Natural killer cell (primary cell): Measurements from ENCODE around the gene MMAA. TPM values are rescaled to one million over a fixed set of nuclear protein-coding genes. Genes with fewer than 3 reads are reported as not detected.

Experiments used
- ATAC-seq, 3 donors: fragments of 150-1000 bp in 2 of 3; fragments of 200-7000 bp in 1 of 3; cut with Tn5 transposase; 1 replicate in 1 of 3; 2 replicates in 2 of 3; pipeline ENCODE4 v1.10.0; 2021; ENCODE audit warnings: mild to moderate bottlenecking in 2 of 3, moderate library complexity in 2 of 3
- DNase-seq, 2 donors: peaks; one replicate each; pipeline versions ENCODE4 v3.0.0 to v3.0.0-alpha.2; 2013 to 2021; ENCODE audit warnings: mixed read lengths in 1 of 2
- H3K27ac ChIP-seq: one replicate; pipeline ENCODE4 v1.5.1; 2013; ENCODE audit warnings: mild to moderate bottlenecking, low read length
- H3K27me3 ChIP-seq: one replicate; pipeline ENCODE4 v1.6.1; 2013; ENCODE audit warnings: low read length; ENCODE audit not compliant: control insufficient read depth, insufficient read depth
- H3K36me3 ChIP-seq: one replicate; pipeline ENCODE4 v1.6.1; 2013; ENCODE audit warnings: low read length; ENCODE audit not compliant: control insufficient read depth, insufficient read depth
- H3K4me1 ChIP-seq: one replicate; pipeline ENCODE4 v1.6.1; 2013; ENCODE audit warnings: low read length; ENCODE audit not compliant: control insufficient read depth, insufficient read depth
- H3K4me3 ChIP-seq: one replicate; pipeline ENCODE4 v1.5.1; 2013; ENCODE audit warnings: low read length
- H3K9me3 ChIP-seq: one replicate; pipeline ENCODE4 v1.6.1; 2013; ENCODE audit warnings: low read length; ENCODE audit not compliant: control insufficient read depth, insufficient read depth
- H3K27ac Mint-ChIP-seq, 2 donors: one replicate each; pipeline ENCODE4 v1.8.0; 2022; ENCODE audit warnings: mild to moderate bottlenecking in 2 of 2, mixed read lengths in 2 of 2, moderate library complexity in 1 of 2
- H3K27me3 Mint-ChIP-seq, 2 donors: one replicate each; pipeline ENCODE4 v1.8.0; 2022; ENCODE audit warnings: low read depth in 2 of 2, mixed read lengths in 2 of 2
- H3K36me3 Mint-ChIP-seq: one replicate; pipeline ENCODE4 v1.8.0; 2022; ENCODE audit warnings: mixed read lengths
- H3K4me1 Mint-ChIP-seq, 2 donors: one replicate each; pipeline ENCODE4 v1.8.0; 2022; ENCODE audit warnings: mixed read lengths in 2 of 2
- H3K4me3 Mint-ChIP-seq: one replicate; pipeline ENCODE4 v1.8.0; 2022; ENCODE audit warnings: mild to moderate bottlenecking, moderate library complexity, mixed read lengths
- H3K9me3 Mint-ChIP-seq, 2 donors: one replicate each; pipeline ENCODE4 v1.8.0; 2022; ENCODE audit warnings: mixed read lengths in 2 of 2
- CTCF ChIP-seq: fragments of 200-600 bp; IDR thresholded peaks from one replicate; pipeline ENCODE4 v1.8.0; 2022; ENCODE audit warnings: antibody characterized with exemption
- WGBS: methylation state at CpG from one replicate; pipeline ENCODE4 v1.1.7; 2013; ENCODE audit warnings: missing lambda C conversion rate; ENCODE audit not compliant: insufficient coverage; 5-methylcytosine and 5-hydroxymethylcytosine counted together
- intact Hi-C: fragments of 100-400 bp; cut with micrococcal nuclease; formaldehyde crosslinking; loops from one replicate; pipeline ENCODE4 v1.14.2; 2022
- total RNA-seq, 4 donors: library from RNA; stranded (reverse); fragments of 120-200 nt in 1 of 4; gene quantifications; one replicate each; pipeline versions ENCODE4 v1.2.3 to v1.2.4, GENCODE V29; 2013 to 2022

Gene MMAA
- total RNA-seq, 3 donors from 2014 or later (not counting 1 experiment from before 2014, with no cell fraction given) = 7.8 to 11.7 (median 9.7) TPM

GRCh38 chr4:145679991-145680455 is 60.8 kb downstream of the MMAA start, which contains the start of gene C4orf51:
TSS of gene C4orf51 (plus strand) at chr4:145680146. CDS start at chr4:145680204, 58 bp downstream.
- no peaks in the 10 kb centered on the region for H3K36me3 ChIP-seq
- Mint-ChIP-seq H3K27ac (no peak within 1 kb of the TSS), H3K4me3 (no peak within 1 kb of the TSS), H3K36me3 (no peaks in the 10 kb centered on the region), H3K9me3 (no peaks in the 10 kb centered on the region), H3K27me3 (peaks cover 5 to 36% of the 10 kb centered on the region in 2 donors), H3K4me1 (no peaks in the 10 kb centered on the region)
- intact Hi-C loops = no loop called here
- no peaks in the 10 kb centered on the region for H3K9me3 ChIP-seq
- ATAC-seq (no peak), DNase-seq (no peak)
- H3K4me3 ChIP-seq = no peak within 1 kb of the TSS
- H3K27ac ChIP-seq = no peak within 1 kb of the TSS
- H3K4me1 ChIP-seq = no peaks in the 10 kb centered on the region
- no peaks in the 10 kb centered on the region for H3K27me3 ChIP-seq
- 89% methylated on average over 6 of the region's 6 CpGs for WGBS
- TF ChIP-seq CTCF = no peak

- no peak overlapping the region for H3K27ac Mint-ChIP-seq
- WGBS = 77% methylated on average over 1 of the region's 1 CpG
- no peak overlapping the region for H3K4me3 ChIP-seq
Measured at GRCh38 chr4:145680902-145681301, 61.7 kb downstream of the MMAA start.

GRCh38 chr4:145681518-145681917 is 62.3 kb downstream of the MMAA start:
- TF ChIP-seq CTCF = no peak
- Mint-ChIP-seq H3K27me3 (peaks cover 8 to 36% of the 10 kb centered on the region in 2 donors), H3K27ac (no peak overlapping the region), H3K9me3 (no peaks in the 10 kb centered on the region), H3K4me3 (no peak overlapping the region), H3K36me3 (no peaks in the 10 kb centered on the region), H3K4me1 (no peaks in the 10 kb centered on the region)
- Histone ChIP-seq H3K27ac (no peak overlapping the region), H3K4me1 (no peaks in the 10 kb centered on the region), H3K4me3 (no peak overlapping the region), H3K36me3 (no peaks in the 10 kb centered on the region), H3K9me3 (no peaks in the 10 kb centered on the region), H3K27me3 (no peaks in the 10 kb centered on the region)
- ATAC-seq = no peak
- no peak for DNase-seq
- intact Hi-C loops = no loop called here

More at GRCh38 chr4:145680902-145681301, 61.7 kb downstream of the MMAA start:
- Mint-ChIP-seq H3K4me3 (no peak overlapping the region), H3K4me1 (no peaks in the 10 kb centered on the region), H3K27me3 (peaks cover 8 to 36% of the 10 kb centered on the region in 2 donors), H3K9me3 (no peaks in the 10 kb centered on the region), H3K36me3 (no peaks in the 10 kb centered on the region)
- H3K4me1 ChIP-seq = no peaks in the 10 kb centered on the region
- no peak overlapping the region for H3K27ac ChIP-seq
- H3K36me3 ChIP-seq = no peaks in the 10 kb centered on the region
- no peak for TF ChIP-seq CTCF
- no peaks in the 10 kb centered on the region for H3K9me3 ChIP-seq
- no peak for ATAC-seq
- intact Hi-C loops = no loop called here
- no peaks in the 10 kb centered on the region for H3K27me3 ChIP-seq
- no peak for DNase-seq

- no peak for TF ChIP-seq CTCF
- H3K27me3 Mint-ChIP-seq = peaks cover 8 to 36% of the 10 kb centered on the region in 2 donors
Measured at GRCh38 chr4:145681956-145682355, 62.8 kb downstream of the MMAA start.

More at GRCh38 chr4:145681956-145682355, 62.8 kb downstream of the MMAA start:
- no peaks in the 10 kb centered on the region for H3K36me3 ChIP-seq
- H3K4me1 ChIP-seq = no peaks in the 10 kb centered on the region
- no peaks in the 10 kb centered on the region for H3K36me3 Mint-ChIP-seq
- H3K27ac Mint-ChIP-seq = no peak overlapping the region
- DNase-seq (no peak), ATAC-seq (no peak)
- H3K9me3 Mint-ChIP-seq = no peaks in the 10 kb centered on the region
- 100% methylated on average over 1 of the region's 1 CpG for WGBS
- H3K4me3 ChIP-seq = no peak overlapping the region
- no peaks in the 10 kb centered on the region for H3K4me1 Mint-ChIP-seq
- intact Hi-C loops = no loop called here
- H3K27me3 ChIP-seq = no peaks in the 10 kb centered on the region
- H3K4me3 Mint-ChIP-seq = no peak overlapping the region
- H3K9me3 ChIP-seq = no peaks in the 10 kb centered on the region
- H3K27ac ChIP-seq = no peak overlapping the region
